Measurements from ENCODE around the gene GNB1L. TPM values are rescaled to one million over a fixed set of nuclear protein-coding genes. Genes with fewer than 3 reads are reported as not detected.

Gene GNB1L
- total RNA-seq, 1 donor: 5.2 TPM

- no peak overlapping the region for H3K4me3 ChIP-seq (ENCODE audit: low read depth, low read length)
- TF ChIP-seq, protein P1, sequence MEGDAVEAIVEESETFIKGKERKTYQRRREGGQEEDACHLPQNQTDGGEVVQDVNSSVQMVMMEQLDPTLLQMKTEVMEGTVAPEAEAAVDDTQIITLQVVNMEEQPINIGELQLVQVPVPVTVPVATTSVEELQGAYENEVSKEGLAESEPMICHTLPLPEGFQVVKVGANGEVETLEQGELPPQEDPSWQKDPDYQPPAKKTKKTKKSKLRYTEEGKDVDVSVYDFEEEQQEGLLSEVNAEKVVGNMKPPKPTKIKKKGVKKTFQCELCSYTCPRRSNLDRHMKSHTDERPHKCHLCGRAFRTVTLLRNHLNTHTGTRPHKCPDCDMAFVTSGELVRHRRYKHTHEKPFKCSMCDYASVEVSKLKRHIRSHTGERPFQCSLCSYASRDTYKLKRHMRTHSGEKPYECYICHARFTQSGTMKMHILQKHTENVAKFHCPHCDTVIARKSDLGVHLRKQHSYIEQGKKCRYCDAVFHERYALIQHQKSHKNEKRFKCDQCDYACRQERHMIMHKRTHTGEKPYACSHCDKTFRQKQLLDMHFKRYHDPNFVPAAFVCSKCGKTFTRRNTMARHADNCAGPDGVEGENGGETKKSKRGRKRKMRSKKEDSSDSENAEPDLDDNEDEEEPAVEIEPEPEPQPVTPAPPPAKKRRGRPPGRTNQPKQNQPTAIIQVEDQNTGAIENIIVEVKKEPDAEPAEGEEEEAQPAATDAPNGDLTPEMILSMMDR (IDR thresholded peaks at IDR 0.05; ENCODE audit: insufficient read depth, low read length): no peak
Observed at GRCh38 chr22:19754701-19755144, 100.0 kb downstream of the GNB1L start.

GRCh38 chr22:19753996-19754700 is 100.5 kb downstream of the GNB1L start:
- no peak for DNase-seq (ENCODE audit: low read depth)
- no peak overlapping the region for H3K4me3 ChIP-seq (ENCODE audit: low read depth, low read length)
- TF ChIP-seq, protein P1 (IDR thresholded peaks at IDR 0.05; ENCODE audit: insufficient read depth, low read length): no peak

More at GRCh38 chr22:19754701-19755144, 100.0 kb downstream of the GNB1L start:
- no peak for DNase-seq (ENCODE audit: low read depth)

DNA sequence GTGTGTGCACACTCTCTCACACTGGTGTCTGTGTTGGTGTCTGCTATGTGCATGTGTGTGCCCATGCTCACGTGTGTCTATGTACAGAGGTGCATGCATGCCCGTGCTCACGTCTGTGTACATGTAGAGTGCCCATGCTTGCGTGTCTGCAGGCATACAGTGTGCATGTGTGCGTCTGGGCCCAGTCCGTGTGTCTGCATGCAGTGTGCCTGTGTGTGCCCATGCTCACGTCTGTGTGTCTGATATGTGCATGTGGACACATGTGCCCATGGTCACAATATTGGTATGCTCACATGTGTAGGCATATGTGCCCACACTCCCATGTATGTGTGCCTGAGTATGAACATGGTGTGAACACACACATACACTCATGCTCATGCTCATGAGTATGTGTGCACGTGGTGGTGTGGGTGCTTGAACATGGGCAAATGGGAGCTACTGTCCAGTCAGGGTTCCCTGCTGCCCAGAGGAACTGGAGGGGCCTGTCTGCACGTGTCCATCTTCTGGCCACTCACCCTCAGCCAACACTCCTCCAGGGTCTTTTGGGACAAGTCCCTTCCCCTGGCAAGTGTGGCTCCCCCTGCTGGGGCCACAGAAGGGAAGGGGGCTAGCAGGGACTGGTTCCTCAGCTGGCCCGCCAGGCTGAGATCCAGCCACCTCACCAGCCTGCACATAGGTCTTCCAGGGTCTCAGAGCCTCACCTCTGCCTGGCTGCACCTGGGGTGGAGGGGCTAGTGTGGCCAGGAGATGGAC is 101.4 kb downstream of the GNB1L start:
- no peak for DNase-seq (ENCODE audit: low read depth)
- TF ChIP-seq, protein P1 (IDR thresholded peaks at IDR 0.05; ENCODE audit: insufficient read depth, low read length): no peak
- H3K4me3 ChIP-seq (ENCODE audit: low read depth, low read length): no peak overlapping the region

DNA sequence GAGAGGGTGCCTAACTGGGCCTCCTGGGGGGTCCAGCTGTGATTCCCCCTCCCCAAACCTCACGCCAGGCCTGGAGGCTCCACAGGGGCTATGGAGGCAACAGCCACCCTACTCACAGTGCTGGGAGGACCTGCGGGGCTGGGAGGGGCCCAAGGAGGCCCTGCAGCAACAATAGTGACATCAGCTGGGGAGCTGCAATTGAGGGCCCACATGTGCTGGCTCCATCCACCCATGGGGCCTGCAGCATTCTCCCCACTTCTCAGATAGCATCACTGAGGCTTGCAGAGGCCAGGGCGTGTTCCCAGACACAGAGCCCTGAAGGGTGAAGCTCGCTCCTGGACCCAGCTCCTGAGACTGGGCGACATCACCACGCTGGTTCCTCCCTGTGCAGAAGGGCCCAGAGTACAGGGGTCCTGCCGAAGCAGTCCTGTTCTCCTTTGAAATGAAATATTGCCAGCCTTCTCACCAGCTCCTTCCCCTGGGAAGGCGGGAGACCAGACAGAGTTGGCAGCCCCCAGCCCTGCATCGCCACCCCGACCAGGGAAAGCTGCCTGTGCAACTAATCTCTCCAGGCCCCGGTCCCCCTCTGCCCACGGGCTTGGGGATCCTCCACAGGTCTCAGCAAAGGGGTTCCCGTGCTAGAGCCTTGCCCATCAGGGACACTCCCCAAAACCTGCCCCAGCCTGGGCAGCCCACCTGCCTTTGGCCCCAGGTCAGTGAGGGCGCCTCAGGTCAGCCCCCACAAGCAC is 103.0 kb downstream of the GNB1L start:
- H3K4me3 ChIP-seq (ENCODE audit: low read depth, low read length): no peak overlapping the region
- TF ChIP-seq, protein P1 (IDR thresholded peaks at IDR 0.05; ENCODE audit: insufficient read depth, low read length): no peak
- DNase-seq (ENCODE audit: low read depth): no peak

DNA sequence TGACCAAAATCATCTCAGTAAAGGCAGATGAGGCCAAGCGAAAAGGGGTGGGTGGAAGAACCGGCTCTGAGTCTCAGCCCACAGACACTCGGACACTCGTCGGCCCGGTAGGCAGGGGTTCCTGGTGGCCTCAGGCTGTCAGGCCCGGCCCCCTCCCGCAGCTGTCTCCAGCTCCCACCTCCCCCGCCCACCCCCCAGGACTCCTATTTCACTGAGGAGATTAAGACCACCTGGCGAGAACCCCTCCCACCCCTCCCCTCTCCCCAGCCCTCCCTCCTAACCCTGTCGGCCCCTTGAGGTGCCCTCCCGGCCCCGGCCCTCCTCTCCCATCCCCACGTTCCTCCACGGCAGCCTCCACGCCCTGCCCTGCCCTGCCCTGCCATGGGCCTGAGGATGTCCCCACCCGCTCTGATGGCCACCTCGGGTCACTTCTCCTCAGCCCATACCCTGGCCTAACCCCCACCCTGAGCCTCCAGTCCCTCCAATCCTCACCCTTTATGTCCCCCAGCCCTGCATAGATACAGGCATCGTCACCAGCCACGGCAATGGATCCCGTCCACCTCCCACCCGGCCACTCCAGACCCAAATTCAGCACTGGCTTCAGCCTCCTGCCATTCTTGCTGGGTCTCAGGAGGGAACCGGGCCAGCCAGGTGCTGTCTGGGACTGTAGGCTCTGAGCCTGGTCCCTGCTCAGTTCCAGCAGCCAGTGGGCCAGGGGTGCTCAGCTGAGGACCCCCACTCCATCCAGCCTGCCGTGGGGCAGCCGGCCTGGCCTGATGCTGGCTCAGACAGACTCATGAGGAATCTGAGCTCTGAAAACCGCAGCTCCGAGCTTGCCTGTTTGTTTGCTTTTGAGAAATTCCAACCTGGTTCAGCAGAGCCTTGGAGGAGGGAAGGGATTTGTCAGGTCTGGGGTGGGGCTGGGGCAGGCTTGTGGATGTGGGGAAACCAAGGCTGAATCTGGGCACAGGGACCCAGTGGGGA is 103.9 kb downstream of the GNB1L start:
- no peak for DNase-seq (ENCODE audit: low read depth)
- no peak overlapping the region for H3K4me3 ChIP-seq (ENCODE audit: low read depth, low read length)
- TF ChIP-seq, protein P1 (IDR thresholded peaks at IDR 0.05; ENCODE audit: insufficient read depth, low read length): no peak

- TF ChIP-seq, protein P1 (IDR thresholded peaks at IDR 0.05; ENCODE audit: insufficient read depth, low read length): no peak
- no peak for DNase-seq (ENCODE audit: low read depth)
- no peak overlapping the region for H3K4me3 ChIP-seq (ENCODE audit: low read depth, low read length)
Observed at GRCh38 chr22:19749876-19750275, 104.8 kb downstream of the GNB1L start.
